NCI-H446 (cell line): ENCODE data around the gene MSLN.

Source experiments
- DNase-seq, 2 experiments: peaks; one replicate each; lab custom pipeline; 2025; lab: John Stamatoyannopoulos, UW

Gene MSLN

GRCh38 chr16:791131-791530 lies 30.6 kb downstream of the MSLN start:
- no peak for DNase-seq

- DNase-seq = no peak
Measured at GRCh38 chr16:792221-792995, 31.9 kb downstream of the MSLN start.

- no peak for DNase-seq
Measured at GRCh38 chr16:793414-793813, 32.9 kb downstream of the MSLN start.

GRCh38 chr16:794091-794822 lies 33.7 kb downstream of the MSLN start:
- no peak for DNase-seq

GRCh38 chr16:794853-795466 lies 34.4 kb downstream of the MSLN start:
- no peak for DNase-seq

GRCh38 chr16:795580-796229 lies 35.2 kb downstream of the MSLN start:
- DNase-seq = no peak

GRCh38 chr16:796296-797119 lies 36.0 kb downstream of the MSLN start:
- no peak for DNase-seq

- DNase-seq = no peak
Measured at GRCh38 chr16:797120-797420, 36.5 kb downstream of the MSLN start.

- no peak for DNase-seq
Measured at GRCh38 chr16:797686-798085, 37.2 kb downstream of the MSLN start.

- no peak for DNase-seq
Measured at GRCh38 chr16:798666-799065, 38.1 kb downstream of the MSLN start.

GRCh38 chr16:799111-799947 lies 38.8 kb downstream of the MSLN start:
- no peak for DNase-seq

GRCh38 chr16:799948-800833 lies 39.7 kb downstream of the MSLN start, which contains the start of gene GNG13:
GNG13 (minus strand) TSS chr16:800734; CDS start chr16:799077, 1,657 bp downstream.
- DNase-seq = no peak

- no peak for DNase-seq
Measured at GRCh38 chr16:800834-801511, 40.4 kb downstream of the MSLN start.

- DNase-seq = no peak
Measured at GRCh38 chr16:801584-802363, 41.2 kb downstream of the MSLN start.

GRCh38 chr16:802461-802860 lies 41.9 kb downstream of the MSLN start:
- no peak for DNase-seq

- no peak for DNase-seq
Measured at GRCh38 chr16:802914-803753, 42.6 kb downstream of the MSLN start.

GRCh38 chr16:803754-804080 lies 43.2 kb downstream of the MSLN start:
- no peak for DNase-seq
